Parathyroid adenoma (tissue), 2 donors: ENCODE results near the gene GOLGA5.
A peak's percentile ranks its signal among the peaks of the same experiment; 100 is the strongest.
"Not testable (repeated sequence)": the region's sequence is repeated elsewhere in the genome, so short reads cannot be mapped to it uniquely, and the experiment has no call there.

Experiments
- H2AFZ ChIP-seq: fragments of 300-600 bp; sonication (generic); one replicate; pipeline ENCODE4 v1.7.0; 2017; ENCODE audit warnings: antibody characterized with exemption, mild to moderate bottlenecking
- H3K27ac ChIP-seq: fragments of 300-600 bp; sonication (generic); one replicate; pipeline ENCODE4 v1.7.0; 2017
- H3K27me3 ChIP-seq: fragments of 300-600 bp; sonication (generic); one replicate; pipeline ENCODE4 v1.7.0; 2017; ENCODE audit warnings: low read length; ENCODE audit not compliant: control insufficient read depth, insufficient read depth
- H3K36me3 ChIP-seq: fragments of 300-600 bp; sonication (generic); one replicate; pipeline ENCODE4 v1.7.0; 2017; ENCODE audit warnings: low read length; ENCODE audit not compliant: control insufficient read depth, insufficient read depth
- H3K4me1 ChIP-seq: fragments of 300-600 bp; sonication (generic); one replicate; pipeline ENCODE4 v1.7.0; 2017; ENCODE audit warnings: control low read depth
- H3K4me2 ChIP-seq: fragments of 300-600 bp; sonication (generic); one replicate; pipeline ENCODE4 v1.7.0; 2017; ENCODE audit warnings: low read length
- H3K4me3 ChIP-seq: fragments of 300-600 bp; sonication (generic); one replicate; pipeline ENCODE4 v1.7.0; 2017; ENCODE audit warnings: low read depth, low read length
- H3K79me2 ChIP-seq: fragments of 300-600 bp; sonication (generic); one replicate; pipeline ENCODE4 v1.7.0; 2017; ENCODE audit warnings: control low read depth
- H3K9ac ChIP-seq: fragments of 300-600 bp; sonication (generic); one replicate; pipeline ENCODE4 v1.7.0; 2017; ENCODE audit warnings: mild to moderate bottlenecking
- H3K9me3 ChIP-seq: fragments of 300-600 bp; sonication (generic); one replicate; pipeline ENCODE4 v1.7.0; 2017; ENCODE audit warnings: low read length; ENCODE audit not compliant: control insufficient read depth
- CTCF ChIP-seq: fragments of 300-600 bp; sonication (generic); IDR thresholded peaks from one replicate; pipeline ENCODE4 v1.7.0; 2017; ENCODE audit warnings: antibody characterized with exemption, mild to moderate bottlenecking
- donor health status: primary hyperparathyroidism.

The GOLGA5 gene

GRCh38 chr14:92768795-92769194 lies 25.3 kb upstream of the GOLGA5 start:
- no peaks in the 10 kb centered on the region for H3K27me3 ChIP-seq
- H3K9me3 ChIP-seq = no peaks in the 10 kb centered on the region
- no peak overlapping the region for H3K4me3 ChIP-seq
- H3K4me2 ChIP-seq = peak overlapping the region; percentile 55
- H3K9ac ChIP-seq = no peak overlapping the region
- H3K36me3 ChIP-seq = no peaks in the 10 kb centered on the region
- peaks cover 22% of the 10 kb centered on the region for H3K4me1 ChIP-seq
- peak overlapping the region; percentile 50 for H2AFZ ChIP-seq
- H3K79me2 ChIP-seq = no peaks in the 10 kb centered on the region
- no peak for TF ChIP-seq CTCF
- peak overlapping the region; percentile 66 for H3K27ac ChIP-seq

GRCh38 chr14:92770484-92770883 lies 23.6 kb upstream of the GOLGA5 start:
- H3K27ac ChIP-seq = peak overlapping the region; percentile 22
- peaks cover 17% of the 10 kb centered on the region for H3K4me1 ChIP-seq
- H2AFZ ChIP-seq = peak overlapping the region; percentile 1
- no peaks in the 10 kb centered on the region for H3K79me2 ChIP-seq
- TF ChIP-seq CTCF = no peak
- H3K9ac ChIP-seq = no peak overlapping the region
- peak overlapping the region; percentile 25 for H3K4me2 ChIP-seq
- no peaks in the 10 kb centered on the region for H3K36me3 ChIP-seq
- H3K9me3 ChIP-seq = no peaks in the 10 kb centered on the region
- no peaks in the 10 kb centered on the region for H3K27me3 ChIP-seq
- peak overlapping the region; percentile 0 for H3K4me3 ChIP-seq

GRCh38 chr14:92774572-92774971 lies 19.5 kb upstream of the GOLGA5 start:
- no peaks in the 10 kb centered on the region for H3K9me3 ChIP-seq
- peaks cover 9% of the 10 kb centered on the region for H3K4me1 ChIP-seq
- peak overlapping the region; percentile 79 for H3K27ac ChIP-seq
- peak overlapping the region; percentile 60 for H3K4me2 ChIP-seq
- no peak overlapping the region for H3K9ac ChIP-seq
- peak overlapping the region; percentile 38 for H3K4me3 ChIP-seq
- no peaks in the 10 kb centered on the region for H3K79me2 ChIP-seq
- no peaks in the 10 kb centered on the region for H3K36me3 ChIP-seq
- H2AFZ ChIP-seq = no peak overlapping the region
- no peaks in the 10 kb centered on the region for H3K27me3 ChIP-seq
- no peak for TF ChIP-seq CTCF

- not testable (repeated sequence) for H3K27me3 ChIP-seq, H3K9ac ChIP-seq, H3K36me3 ChIP-seq, H3K79me2 ChIP-seq, H3K4me1 ChIP-seq, H3K9me3 ChIP-seq
- H3K4me2 ChIP-seq = peak overlapping the region; percentile 60
- H3K4me3 ChIP-seq = peak overlapping the region; percentile 38
- peak overlapping the region; percentile 61 for H2AFZ ChIP-seq
- peak overlapping the region; percentile 79 for H3K27ac ChIP-seq
Observed at GRCh38 chr14:92775292-92775691, 18.8 kb upstream of the GOLGA5 start.

- H3K4me1 ChIP-seq, H3K9me3 ChIP-seq, H3K79me2 ChIP-seq, H3K27ac ChIP-seq, H3K36me3 ChIP-seq, H3K27me3 ChIP-seq, H3K4me2 ChIP-seq, H3K4me3 ChIP-seq, H3K9ac ChIP-seq: not testable (repeated sequence)
- H2AFZ ChIP-seq = peak overlapping the region; percentile 73
Observed at GRCh38 chr14:92778868-92779565, 15.1 kb upstream of the GOLGA5 start.
